Astrocyte (in vitro differentiated cells and primary cell): Measurements from ENCODE around the gene MEDAG. TPM values are rescaled to one million over a fixed set of nuclear protein-coding genes. Genes with fewer than 3 reads are reported as not detected.
A peak's percentile ranks its signal among the peaks of the same experiment; 100 is the strongest.

ENCODE experiments used
- DNase-seq: peaks from one replicate; pipeline ENCODE4 v3.0.0-alpha.2; 2010; ENCODE audit warnings: low read depth
- FAIRE-seq: peaks from 2 replicates; lab custom pipeline; 2011; peaks lifted over from hg19 to GRCh38; lab: Jason Lieb, UNC
- H2AFZ ChIP-seq: 2 replicates; pipeline ENCODE4 v1.6.0; 2012; ENCODE audit warnings: low read depth, low read length, inconsistent platforms
- H3K27ac ChIP-seq: 2 replicates; pipeline ENCODE4 v1.5.1; 2011; ENCODE audit warnings: low read depth, low read length, inconsistent platforms
- H3K27me3 ChIP-seq: 2 replicates; pipeline ENCODE4 v1.6.0; 2011; ENCODE audit warnings: low read length, inconsistent platforms; ENCODE audit not compliant: insufficient read depth
- H3K36me3 ChIP-seq: 2 replicates; pipeline ENCODE4 v1.5.1; 2011; ENCODE audit warnings: low read length, inconsistent platforms; ENCODE audit not compliant: insufficient read depth
- H3K4me1 ChIP-seq: 2 replicates; pipeline ENCODE4 v1.5.1; 2011; ENCODE audit warnings: low read length, inconsistent platforms; ENCODE audit not compliant: insufficient read depth
- H3K4me2 ChIP-seq: 2 replicates; pipeline ENCODE4 v1.6.0; 2012; ENCODE audit warnings: low read length, inconsistent platforms
- H3K4me3 ChIP-seq: 2 replicates; pipeline ENCODE4 v1.5.1; 2011; ENCODE audit warnings: low read depth, mild to moderate bottlenecking, low read length, inconsistent platforms; ENCODE audit not compliant: insufficient read depth
- H3K79me2 ChIP-seq: 2 replicates; pipeline ENCODE4 v1.6.0; 2012; ENCODE audit warnings: mild to moderate bottlenecking, low read length, inconsistent platforms; ENCODE audit not compliant: insufficient read depth
- H3K9ac ChIP-seq: 2 replicates; pipeline ENCODE4 v1.6.0; 2012; ENCODE audit warnings: mild to moderate bottlenecking, low read length, inconsistent platforms
- H3K9me3 ChIP-seq: 2 replicates; pipeline ENCODE4 v1.5.1; 2012; ENCODE audit warnings: low read depth, mild to moderate bottlenecking, low read length, inconsistent platforms; ENCODE audit not compliant: insufficient read depth
- H4K20me1 ChIP-seq: 2 replicates; pipeline ENCODE4 v1.6.0; 2012; ENCODE audit warnings: low read length, inconsistent platforms; ENCODE audit not compliant: insufficient read depth
- H3K27ac Mint-ChIP-seq: one replicate; pipeline ENCODE4 v1.8.0; 2021; ENCODE audit warnings: mild to moderate bottlenecking, mixed read lengths; ENCODE audit not compliant: unreplicated experiment
- H3K27me3 Mint-ChIP-seq: one replicate; pipeline ENCODE4 v1.8.0; 2021; ENCODE audit warnings: low read depth, mixed read lengths; ENCODE audit not compliant: unreplicated experiment
- H3K36me3 Mint-ChIP-seq: one replicate; pipeline ENCODE4 v1.8.0; 2021; ENCODE audit warnings: low read depth, mixed read lengths; ENCODE audit not compliant: unreplicated experiment
- H3K4me1 Mint-ChIP-seq: one replicate; pipeline ENCODE4 v1.8.0; 2021; ENCODE audit warnings: low read depth, mixed read lengths; ENCODE audit not compliant: unreplicated experiment
- H3K4me3 Mint-ChIP-seq: one replicate; pipeline ENCODE4 v1.8.0; 2021; ENCODE audit warnings: mild to moderate bottlenecking, moderate library complexity, mixed read lengths; ENCODE audit not compliant: unreplicated experiment
- H3K9me3 Mint-ChIP-seq: one replicate; pipeline ENCODE4 v1.8.0; 2021; ENCODE audit warnings: mild to moderate bottlenecking, mixed read lengths; ENCODE audit not compliant: unreplicated experiment
- CTCF ChIP-seq: IDR thresholded peaks from 2 replicates; pipeline ENCODE4 v1.5.1; 2011; ENCODE audit warnings: low read depth, mild to moderate bottlenecking, inconsistent platforms, low read length, moderate library complexity; ENCODE audit not compliant: insufficient read depth
- EZH2 ChIP-seq: IDR thresholded peaks from 2 replicates; pipeline ENCODE4 v1.6.1; 2012; ENCODE audit warnings: mild to moderate bottlenecking, low read length, inconsistent platforms; ENCODE audit not compliant: insufficient read depth
- total RNA-seq: library from RNA; stranded (reverse); gene quantifications from 2 replicates; pipeline ENCODE4 v1.2.1, GENCODE V29; 2021

The MEDAG gene
- total RNA-seq, 1 donor from 2014 or later, result 1.5 TPM

GRCh38 chr13:30898678-30899241, 7.3 kb upstream of the MEDAG start:
- peaks cover 40% of the 10 kb centered on the region for H3K4me1 ChIP-seq
- Mint-ChIP-seq H3K36me3 (no peaks in the 10 kb centered on the region), H3K4me1 (peaks cover 41% of the 10 kb centered on the region), H3K4me3 (peak overlapping the region; percentile 54), H3K27me3 (peaks cover 4% of the 10 kb centered on the region), H3K9me3 (no peaks in the 10 kb centered on the region), H3K27ac (peak overlapping the region; percentile 99)
- TF ChIP-seq EZH2, result no peak
- TF ChIP-seq CTCF, result no peak
- H3K27ac ChIP-seq, result peak overlapping the region; percentile 95
- H4K20me1 ChIP-seq, result no peaks in the 10 kb centered on the region
- FAIRE-seq, result peak; percentile 82
- no peaks in the 10 kb centered on the region for H3K36me3 ChIP-seq
- H3K9me3 ChIP-seq, result no peaks in the 10 kb centered on the region
- peak overlapping the region; percentile 77 for H3K9ac ChIP-seq
- no peak overlapping the region for H3K4me3 ChIP-seq
- H2AFZ ChIP-seq, result peak overlapping the region; percentile 16
- DNase-seq, result peak; percentile 98
- peak overlapping the region; percentile 54 for H3K4me2 ChIP-seq
- no peaks in the 10 kb centered on the region for H3K27me3 ChIP-seq
- no peaks in the 10 kb centered on the region for H3K79me2 ChIP-seq

- no peaks in the 10 kb centered on the region for H4K20me1 ChIP-seq
- no peak for FAIRE-seq
- Mint-ChIP-seq H3K9me3 (no peaks in the 10 kb centered on the region), H3K27me3 (peaks cover 15% of the 10 kb centered on the region), H3K4me3 (no peak overlapping the region), H3K4me1 (peaks cover 40% of the 10 kb centered on the region), H3K36me3 (no peaks in the 10 kb centered on the region), H3K27ac (peak overlapping the region; percentile 99)
- H3K4me3 ChIP-seq, result no peak overlapping the region
- DNase-seq, result no peak
- TF ChIP-seq CTCF (no peak), EZH2 (no peak)
- H3K9me3 ChIP-seq, result no peaks in the 10 kb centered on the region
- H3K27ac ChIP-seq, result peak overlapping the region; percentile 95
- H3K4me1 ChIP-seq, result peaks cover 36% of the 10 kb centered on the region
- no peaks in the 10 kb centered on the region for H3K27me3 ChIP-seq
- peak overlapping the region; percentile 77 for H3K9ac ChIP-seq
- no peaks in the 10 kb centered on the region for H3K79me2 ChIP-seq
- H2AFZ ChIP-seq, result no peak overlapping the region
- no peak overlapping the region for H3K4me2 ChIP-seq
- no peaks in the 10 kb centered on the region for H3K36me3 ChIP-seq
These were observed 5.6 kb upstream of the MEDAG start for GRCh38 chr13:30900436-30900835.

- FAIRE-seq, result no peak
- Histone ChIP-seq H3K9ac (no peak overlapping the region), H3K9me3 (no peaks in the 10 kb centered on the region), H2AFZ (no peak overlapping the region), H3K36me3 (no peaks in the 10 kb centered on the region), H3K4me1 (peaks cover 35% of the 10 kb centered on the region), H3K79me2 (no peaks in the 10 kb centered on the region), H3K27ac (no peak overlapping the region), H3K4me2 (no peak overlapping the region), H4K20me1 (no peaks in the 10 kb centered on the region), H3K4me3 (no peak overlapping the region), H3K27me3 (no peaks in the 10 kb centered on the region)
- Mint-ChIP-seq H3K9me3 (peaks cover 3% of the 10 kb centered on the region), H3K27me3 (peaks cover 19% of the 10 kb centered on the region), H3K27ac (no peak overlapping the region), H3K4me3 (no peak overlapping the region), H3K36me3 (no peaks in the 10 kb centered on the region), H3K4me1 (peaks cover 36% of the 10 kb centered on the region)
- no peak for DNase-seq
- TF ChIP-seq EZH2, result no peak
- TF ChIP-seq CTCF, result no peak
These were observed 4.9 kb upstream of the MEDAG start for GRCh38 chr13:30900952-30901749.
